ENCODE results near the gene SEMA3F. TPM values are rescaled to one million over a fixed set of nuclear protein-coding genes. Genes with fewer than 3 reads are reported as not detected.
"Not testable (repeated sequence)": the region's sequence is repeated elsewhere in the genome, so short reads cannot be mapped to it uniquely, and the experiment has no call there.

Gene SEMA3F
- polyA plus RNA-seq, 1 experiment: 14.7 TPM

- Histone ChIP-seq H3K9me3 (ENCODE audit: control insufficient read depth, insufficient read depth, low read length) (no peaks in the 10 kb centered on the region; the same call in 1 of the 2 replicates), H3K27ac (ENCODE audit: low read depth, low read length) (no peak overlapping the region), H3K27me3 (ENCODE audit: control insufficient read depth, insufficient read depth, low read length) (peaks cover 10% of the 10 kb centered on the region), H3K4me3 (ENCODE audit: low read depth, low read length) (peak overlapping the region; percentile 60)
- ChIA-PET POLR2A (interaction anchor here (0.6 to 1.7 kb wide), 9 partner anchors 9 to 123 kb away, joined by 3 to 8 read pairs (median 4); partner anchors contain the start of gene GNAI2), CTCF (interaction anchor here (0.5 to 15.6 kb wide), 31 partner anchors 8 to 1908 kb away, joined by 3 to 324 read pairs (median 6); partner anchors contain the start of genes GNAI2, GNAT1 and SLC38A3)
- TF ChIP-seq CTCF (IDR thresholded peaks at IDR 0.05; ENCODE audit: low read depth, low read length): no peak
- no peak for DNase-seq (ENCODE audit: low read depth, low spot score)
These were observed 71.8 kb downstream of the SEMA3F start for GRCh38 chr3:50226888-50227389.

GRCh38 chr3:50227390-50228183, 72.5 kb downstream of the SEMA3F start:
- no peaks in the 10 kb centered on the region; the same call in 1 of the 2 replicates for H3K9me3 ChIP-seq (ENCODE audit: control insufficient read depth, insufficient read depth, low read length)
- POLR2A ChIA-PET: interaction anchor here (0.6 to 1.7 kb wide), 6 partner anchors 8 to 282 kb away, joined by 3 to 7 read pairs (median 3); partner anchors contain the start of gene GNAI2
- no peak overlapping the region for H3K27ac ChIP-seq (ENCODE audit: low read depth, low read length)
- CTCF ChIA-PET: interaction anchor here (0.5 to 15.6 kb wide), 23 partner anchors 8 to 97 kb away, joined by 3 to 324 read pairs (median 6); partner anchors contain the start of genes GNAI2, GNAT1 and SLC38A3
- peak; percentile 55 for DNase-seq (ENCODE audit: low read depth, low spot score)
- peak overlapping the region; percentile 83 for H3K4me3 ChIP-seq (ENCODE audit: low read depth, low read length)
- H3K27me3 ChIP-seq (ENCODE audit: control insufficient read depth, insufficient read depth, low read length): peaks cover 10% of the 10 kb centered on the region
- TF ChIP-seq CTCF (IDR thresholded peaks at IDR 0.05; ENCODE audit: low read depth, low read length): peak; percentile 64

- POLR2A ChIA-PET: interaction anchor here (0.6 to 0.8 kb wide), 2 partner anchors 18 to 283 kb away, joined by 3 read pairs; no protein-coding TSS in a partner anchor
- H3K4me3 ChIP-seq (ENCODE audit: low read depth, low read length): peak overlapping the region; percentile 83
- H3K27me3 ChIP-seq (ENCODE audit: control insufficient read depth, insufficient read depth, low read length); DNase-seq (ENCODE audit: low read depth, low spot score); H3K27ac ChIP-seq (ENCODE audit: low read depth, low read length); H3K9me3 ChIP-seq (ENCODE audit: control insufficient read depth, insufficient read depth, low read length): not testable (repeated sequence)
- CTCF ChIA-PET: interaction anchor here (0.6 to 15.6 kb wide), 7 partner anchors 18 to 96 kb away, joined by 3 to 324 read pairs (median 6); partner anchors contain the start of gene GNAT1
These were observed 73.2 kb downstream of the SEMA3F start for GRCh38 chr3:50228184-50228763.

- no peak for TF ChIP-seq CTCF (IDR thresholded peaks at IDR 0.05; ENCODE audit: low read depth, low read length)
- ChIA-PET POLR2A (no interaction called here), CTCF (interaction anchor here (1.0 to 5.5 kb wide), 2 partner anchors 17 to 31 kb away, joined by 5 to 45 read pairs; no protein-coding TSS in a partner anchor)
- H3K4me3 ChIP-seq (ENCODE audit: low read depth, low read length): no peak overlapping the region
- H3K27me3 ChIP-seq (ENCODE audit: control insufficient read depth, insufficient read depth, low read length): no peaks in the 10 kb centered on the region
- no peak for DNase-seq (ENCODE audit: low read depth, low spot score)
- no peak overlapping the region for H3K27ac ChIP-seq (ENCODE audit: low read depth, low read length)
- H3K9me3 ChIP-seq (ENCODE audit: control insufficient read depth, insufficient read depth, low read length): no peaks in the 10 kb centered on the region; the same call in 1 of the 2 replicates
These were observed 74.4 kb downstream of the SEMA3F start for GRCh38 chr3:50229490-50229889.

GRCh38 chr3:50230104-50230793, 75.1 kb downstream of the SEMA3F start:
- Histone ChIP-seq H3K27me3 (ENCODE audit: control insufficient read depth, insufficient read depth, low read length) (no peaks in the 10 kb centered on the region), H3K9me3 (ENCODE audit: control insufficient read depth, insufficient read depth, low read length) (no peaks in the 10 kb centered on the region; the same call in 1 of the 2 replicates), H3K4me3 (ENCODE audit: low read depth, low read length) (no peak overlapping the region), H3K27ac (ENCODE audit: low read depth, low read length) (no peak overlapping the region)
- CTCF ChIA-PET: interaction anchor here (1.0 to 1.9 kb wide), 2 partner anchors 17 to 30 kb away, joined by 4 to 12 read pairs; no protein-coding TSS in a partner anchor
- TF ChIP-seq CTCF (IDR thresholded peaks at IDR 0.05; ENCODE audit: low read depth, low read length): no peak
- POLR2A ChIA-PET: interaction anchor here (1.5 kb wide), 1 partner anchor 34 kb away, joined by 7 read pairs; no protein-coding TSS in a partner anchor
- DNase-seq (ENCODE audit: low read depth, low spot score): no peak

Measured in AG04450 (cell line).